NCI-H510A treated with DMSO at 0.1 percent for 48 hours (cell line): ENCODE measurements around the gene MATN1.

Experiments
- DNase-seq: peaks from one replicate; lab custom pipeline; 2025; lab: John Stamatoyannopoulos, UW

The MATN1 gene

GRCh38 chr1:30731806-30732276 is 8.5 kb upstream of the MATN1 start:
- DNase-seq, result no peak

GRCh38 chr1:30731109-30731805 is 7.9 kb upstream of the MATN1 start:
- DNase-seq, result no peak

GRCh38 chr1:30730346-30731108 is 7.1 kb upstream of the MATN1 start:
- no peak for DNase-seq

GRCh38 chr1:30729901-30730300 is 6.5 kb upstream of the MATN1 start:
- DNase-seq, result no peak

- DNase-seq, result no peak
These were observed 5.7 kb upstream of the MATN1 start for GRCh38 chr1:30728832-30729638.

DNA sequence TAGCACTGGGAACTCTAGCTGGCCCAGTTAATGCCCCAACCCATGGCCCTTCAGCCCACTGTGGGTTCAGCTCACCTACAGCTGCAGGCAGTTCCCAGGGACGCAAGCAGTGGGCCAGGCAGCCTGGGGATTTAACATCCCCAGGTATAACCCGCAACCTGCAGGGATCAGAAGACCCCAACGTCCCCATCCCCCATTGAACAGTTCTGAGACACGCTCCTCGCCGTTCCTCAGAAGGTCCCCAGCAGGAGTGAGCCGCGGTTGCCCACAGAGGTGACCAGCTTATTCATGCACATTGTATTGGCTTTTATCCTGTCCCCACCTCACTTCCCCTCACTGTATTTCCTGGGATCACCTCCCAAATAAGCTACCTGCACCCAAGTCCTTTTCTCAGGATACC is 5.0 kb upstream of the MATN1 start:
- DNase-seq, result no peak

- DNase-seq, result no peak
These were observed 4.4 kb upstream of the MATN1 start for GRCh38 chr1:30727824-30728223.

- DNase-seq, result no peak
These were observed 3.6 kb upstream of the MATN1 start for GRCh38 chr1:30726773-30727684.

- no peak for DNase-seq
These were observed 2.9 kb upstream of the MATN1 start for GRCh38 chr1:30726236-30726635.

- DNase-seq, result no peak
These were observed 2.2 kb upstream of the MATN1 start for GRCh38 chr1:30725450-30726095.

GRCh38 chr1:30724655-30725421 is 1.5 kb upstream of the MATN1 start:
- DNase-seq, result no peak

DNA sequence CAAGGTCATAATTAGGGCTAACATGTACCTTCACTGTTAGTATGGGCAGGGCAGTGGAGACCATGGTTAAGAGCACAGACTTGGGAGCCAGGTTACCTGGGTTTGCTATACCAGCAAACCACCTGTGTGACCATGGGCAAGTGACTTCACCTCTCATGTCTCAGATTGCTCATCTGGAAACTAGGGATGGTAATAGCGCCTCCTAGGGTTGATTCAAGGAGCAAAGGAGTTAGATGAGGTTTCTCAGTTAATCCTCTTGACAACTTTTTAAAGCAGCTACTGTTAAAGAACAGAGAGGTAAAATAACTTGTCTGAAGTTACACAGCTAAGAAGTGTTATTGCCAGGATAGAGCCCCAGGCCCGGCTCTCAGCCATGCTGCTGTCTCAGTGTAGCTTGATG is 790 bp upstream of the MATN1 start:
- DNase-seq, result no peak

GRCh38 chr1:30721812-30722537 is 1.4 kb downstream of the MATN1 start:
- DNase-seq, result no peak

GRCh38 chr1:30721341-30721793 is 2.0 kb downstream of the MATN1 start:
- DNase-seq, result no peak

GRCh38 chr1:30720271-30721223 is 2.8 kb downstream of the MATN1 start:
- no peak for DNase-seq

DNA sequence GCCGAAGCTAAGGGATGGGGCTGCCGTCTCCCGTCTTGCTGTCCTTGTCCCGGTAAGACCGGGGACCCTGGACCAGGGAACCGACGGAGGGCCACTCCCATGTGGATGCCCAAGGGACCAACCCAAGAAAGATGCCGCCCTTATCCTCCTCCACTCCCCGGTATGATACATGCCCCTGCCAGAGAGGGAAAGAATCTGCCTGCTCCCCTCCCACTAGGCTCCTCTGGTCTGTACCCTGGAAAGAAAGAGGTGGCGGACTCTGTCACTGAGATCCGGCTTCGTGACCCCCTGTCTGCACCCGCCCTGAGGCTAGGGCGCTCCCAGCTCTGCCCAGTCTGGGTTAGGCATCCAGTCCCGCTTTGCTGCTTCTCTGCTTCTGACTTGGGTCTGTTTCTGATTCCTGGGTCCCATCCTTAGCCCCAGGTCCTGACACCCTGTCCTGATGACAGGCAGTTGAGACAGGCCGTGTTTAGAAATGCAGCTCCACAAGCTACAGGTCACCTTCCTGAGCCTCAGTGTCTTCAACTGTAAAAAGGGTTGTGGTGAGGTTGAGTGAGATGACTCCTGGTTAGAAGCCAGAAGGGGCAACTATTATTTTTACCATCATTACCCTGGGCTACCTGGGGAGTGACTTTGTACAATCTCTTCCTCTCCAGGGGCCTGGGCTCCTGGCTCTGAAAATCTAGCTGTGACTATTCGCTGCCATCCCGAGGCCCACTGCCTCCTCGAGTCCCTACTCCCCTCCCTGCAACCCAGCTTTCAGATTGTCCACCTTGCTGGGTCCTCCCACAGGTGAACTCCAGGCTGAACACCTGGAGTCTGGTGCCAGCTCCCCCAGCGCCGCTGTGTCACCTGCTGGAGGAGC is 3.7 kb downstream of the MATN1 start:
- DNase-seq, result no peak

DNA sequence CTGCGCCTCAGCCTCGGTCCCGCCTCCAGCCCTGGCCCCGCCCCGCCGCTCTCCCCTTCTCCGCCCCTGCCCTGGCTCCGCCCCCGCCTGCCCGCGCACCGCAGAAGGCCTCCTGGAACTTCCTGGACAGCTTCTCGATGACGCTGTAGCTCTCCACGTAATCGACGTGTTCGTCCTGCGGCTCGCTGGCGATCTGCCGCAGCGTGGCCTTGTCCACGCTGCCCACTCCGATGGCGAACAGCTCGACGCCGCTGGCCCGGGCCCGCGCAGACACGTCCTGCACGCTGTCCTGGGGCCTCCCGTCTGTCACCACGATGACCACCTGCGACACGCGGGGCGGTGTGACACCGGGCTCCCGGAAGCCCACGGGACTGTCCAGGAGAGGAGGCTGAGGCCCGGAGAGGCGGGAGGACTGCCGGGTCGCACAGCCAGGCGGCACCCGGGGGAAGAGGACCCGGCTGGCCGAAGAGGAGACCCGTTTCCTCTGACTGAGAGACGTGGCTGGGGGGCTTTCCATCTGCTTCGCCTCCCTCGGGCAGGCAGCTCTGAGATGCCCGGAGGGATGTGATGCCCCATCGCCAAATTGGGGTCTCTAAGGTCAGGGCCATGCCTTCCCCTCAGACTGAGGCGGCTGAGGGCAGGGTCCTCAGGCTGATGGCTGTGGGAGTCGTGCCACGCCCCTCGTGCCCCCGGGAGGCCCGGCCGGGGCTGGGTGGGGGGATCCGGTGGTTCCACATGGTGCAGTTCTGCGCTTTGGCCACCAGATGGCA is 4.6 kb downstream of the MATN1 start:
- peak; percentile 29 for DNase-seq
